Measurements from ENCODE around the gene DBF4.

GRCh38 chr7:87870471-87870870 is 5.8 kb upstream of the DBF4 start:
- TF ChIP-seq CTCF (IDR thresholded peaks at IDR 0.05) (no peak), FOSL2 (IDR thresholded peaks at IDR 0.05; ENCODE audit: borderline replicate concordance, low read depth) (no peak), MXI1 (IDR thresholded peaks at IDR 0.05; ENCODE audit: low read depth, low read length) (no peak), TAF1 (IDR thresholded peaks at IDR 0.05; ENCODE audit: borderline replicate concordance, low read depth, low read length) (no peak), MAX (IDR thresholded peaks at IDR 0.05; ENCODE audit: low read depth) (no peak), RFX5 (IDR thresholded peaks at IDR 0.05; ENCODE audit: low read length) (no peak), JUND (IDR thresholded peaks at IDR 0.05) (no peak), REST (IDR thresholded peaks at IDR 0.05; ENCODE audit: low read depth, low read length) (no peak), TEAD4 (IDR thresholded peaks at IDR 0.05; ENCODE audit: borderline replicate concordance, insufficient read depth) (no peak), CHD2 (IDR thresholded peaks at IDR 0.05; ENCODE audit: low read length, partially characterized antibody) (no peak), RXRA (IDR thresholded peaks at IDR 0.05; ENCODE audit: borderline replicate concordance, low read depth) (no peak), NRF1 (IDR thresholded peaks at IDR 0.05; ENCODE audit: low read depth, low read length) (no peak), IRF3 (IDR thresholded peaks at IDR 0.05; ENCODE audit: low read depth, low read length) (no peak), EZH2phosphoT487 (IDR thresholded peaks at IDR 0.05; ENCODE audit: borderline replicate concordance, low read depth) (no peak)
